Measurements from ENCODE around the gene TENM4.

TENM4 gene

DNA sequence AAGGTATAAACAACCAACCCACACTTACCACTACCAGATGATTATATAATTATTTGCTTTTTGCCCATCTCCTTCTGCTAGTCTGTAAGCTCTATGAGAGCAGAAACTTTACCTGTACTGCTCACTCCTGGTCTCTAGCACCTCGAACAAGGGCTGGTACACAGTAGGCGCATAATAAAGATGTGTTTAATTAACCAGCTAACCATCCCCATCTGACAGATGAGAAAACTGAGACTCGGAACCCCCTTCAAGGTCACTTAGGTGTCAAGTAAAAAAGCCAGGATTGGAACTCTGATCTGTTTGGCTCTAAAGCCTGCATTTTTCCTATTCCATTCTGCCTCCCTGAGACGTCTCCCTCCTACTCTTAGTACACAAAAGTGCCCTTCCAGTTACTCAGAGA lies 370.3 kb downstream of the TENM4 start:
- in situ Hi-C loops (cut with MboI; ENCODE audit: low sequenced_read_pairs) = no loop called here

DNA sequence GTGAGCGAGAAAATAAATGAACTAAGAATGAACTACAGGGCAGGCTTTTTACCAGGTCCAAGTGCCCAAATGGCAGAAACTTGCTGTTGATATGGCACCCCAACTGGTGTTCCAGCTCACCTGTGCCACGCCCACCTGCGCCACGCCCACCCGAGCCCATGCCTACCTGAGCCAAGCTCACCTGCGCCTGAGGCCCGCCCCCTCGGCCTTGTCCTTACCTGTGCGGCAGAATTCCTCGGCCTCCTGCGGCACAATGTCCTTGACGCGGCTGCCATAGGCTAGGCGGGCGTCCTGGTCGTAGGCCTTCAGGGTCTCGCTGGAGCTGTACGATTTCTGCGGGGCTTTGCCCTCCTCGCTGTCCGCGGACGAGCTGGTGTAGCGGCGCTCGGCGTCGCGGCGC lies 371.3 kb downstream of the TENM4 start:
- in situ Hi-C loops (cut with MboI; ENCODE audit: low sequenced_read_pairs) = no loop called here

DNA sequence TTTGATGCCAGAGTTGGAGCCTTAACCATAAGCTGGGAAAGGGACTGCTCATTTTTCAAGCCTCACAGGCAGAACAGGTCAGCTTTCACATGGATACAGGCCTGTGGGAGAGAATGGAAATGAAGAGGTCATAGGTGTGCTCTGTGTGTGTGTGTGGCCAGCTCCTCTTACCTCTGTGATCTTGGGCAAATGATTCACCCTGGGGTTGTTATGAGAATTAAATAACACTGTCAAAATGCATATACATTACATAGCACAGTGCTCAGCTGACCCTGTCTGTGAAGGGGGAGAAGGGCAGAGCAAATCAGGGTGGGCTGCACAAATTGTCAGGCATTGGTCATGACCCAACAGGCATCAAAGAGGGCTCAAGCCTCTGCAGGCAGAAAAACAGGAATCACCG lies 372.5 kb downstream of the TENM4 start:
- in situ Hi-C loops (cut with MboI; ENCODE audit: low sequenced_read_pairs) = no loop called here

DNA sequence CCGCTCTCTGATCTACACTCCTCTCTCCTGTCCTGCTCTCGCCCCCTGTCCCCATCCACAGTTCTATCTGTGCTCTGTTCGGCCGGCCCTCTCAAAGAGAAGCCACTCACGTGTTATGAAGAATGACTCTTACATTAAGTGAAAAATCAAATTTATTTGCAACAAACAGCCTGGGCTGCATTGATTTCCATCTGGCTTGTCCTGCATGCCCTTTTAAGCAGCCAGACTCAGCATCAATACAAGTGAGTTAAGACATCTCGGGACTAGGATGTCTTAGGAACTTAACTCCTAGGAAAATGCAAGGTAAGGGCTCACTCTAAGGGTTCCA lies 373.5 kb downstream of the TENM4 start:
- in situ Hi-C loops (cut with MboI; ENCODE audit: low sequenced_read_pairs) = no loop called here

DNA sequence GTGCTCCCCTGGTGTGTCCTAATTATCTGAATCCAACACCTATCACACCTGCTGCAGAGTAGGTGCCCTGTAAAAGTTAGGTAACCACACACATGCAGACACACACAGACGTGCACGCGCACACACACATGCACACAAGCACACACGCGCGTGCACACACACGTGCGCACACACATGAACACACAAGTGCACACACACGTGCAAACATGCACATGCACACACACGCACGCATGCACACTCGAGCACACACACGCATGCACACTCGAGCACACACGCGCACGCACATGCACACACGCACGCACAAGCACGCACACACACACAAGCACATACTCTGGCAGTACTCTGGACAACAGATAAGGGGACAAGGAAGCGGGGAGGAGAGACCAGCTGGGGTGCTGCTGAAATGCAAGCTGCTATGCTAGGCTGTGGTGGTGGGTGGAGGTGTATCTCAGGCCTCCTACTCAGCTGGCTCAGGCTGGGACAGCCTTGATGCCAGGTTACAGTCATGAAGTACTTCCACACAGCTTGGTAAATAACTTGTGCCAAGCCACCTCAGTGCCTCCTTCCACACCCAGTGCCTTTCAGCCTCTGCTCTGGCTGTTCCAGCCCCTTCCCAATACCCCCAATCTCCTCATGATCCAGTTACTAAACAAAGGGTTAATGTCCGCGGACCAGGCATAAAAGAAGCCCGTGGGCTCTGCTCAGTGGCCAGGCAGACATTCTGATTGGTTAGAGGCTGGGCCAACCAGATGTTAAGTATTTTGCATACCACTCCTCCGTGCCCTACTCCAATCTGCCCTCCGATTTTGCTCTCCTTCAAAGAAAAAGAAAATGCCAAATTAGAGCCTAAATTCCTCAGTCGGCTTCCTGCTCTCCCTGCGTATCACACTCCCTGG lies 374.1 kb downstream of the TENM4 start:
- in situ Hi-C loops (cut with MboI; ENCODE audit: low sequenced_read_pairs) = no loop called here

DNA sequence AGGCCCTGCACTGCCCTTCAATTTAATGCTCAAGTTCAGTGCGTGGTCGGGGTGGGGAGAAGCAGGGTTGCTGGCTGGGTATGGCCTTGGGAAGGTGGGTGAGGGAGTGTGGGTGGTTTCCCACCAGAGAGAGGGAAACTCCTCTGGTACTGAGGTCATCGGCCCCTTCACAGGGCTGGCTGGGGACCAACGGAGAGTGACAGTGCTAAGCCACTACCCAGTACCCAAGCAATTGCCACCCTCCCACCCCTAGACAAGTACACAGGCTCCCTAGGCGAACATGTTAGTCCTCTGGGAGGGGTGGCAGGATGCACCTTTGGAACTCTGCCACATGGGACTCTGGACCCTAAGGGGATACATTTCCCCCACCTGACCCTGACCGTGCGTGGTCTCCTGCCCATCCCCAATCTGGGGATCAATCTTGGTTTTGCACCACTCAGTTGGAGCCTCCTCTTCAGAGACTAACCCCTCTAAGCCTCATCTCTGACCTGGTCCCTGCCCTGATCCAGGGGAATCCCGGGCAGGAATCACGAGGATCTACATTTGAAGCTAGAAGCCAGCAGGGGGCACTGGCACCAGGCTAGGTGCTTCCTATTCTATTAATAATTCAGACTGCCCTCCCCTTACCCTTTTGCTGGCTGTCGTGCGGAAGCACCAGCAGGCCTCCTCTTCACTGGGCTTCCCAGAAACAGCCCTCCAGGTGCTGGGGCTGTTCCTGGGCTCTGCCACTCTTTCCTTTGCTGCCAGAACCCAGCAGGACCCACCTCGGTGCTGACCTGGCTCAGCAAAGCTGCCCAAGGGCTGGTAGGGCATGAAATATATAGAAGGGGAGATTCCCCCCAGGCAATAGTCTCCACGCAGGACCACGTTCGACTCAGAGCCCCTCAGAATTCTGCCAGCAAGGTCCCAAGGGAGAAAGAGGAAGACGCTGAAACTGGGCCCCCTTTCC lies 377.7 kb downstream of the TENM4 start:
- in situ Hi-C loops (cut with MboI; ENCODE audit: low sequenced_read_pairs) = no loop called here

DNA sequence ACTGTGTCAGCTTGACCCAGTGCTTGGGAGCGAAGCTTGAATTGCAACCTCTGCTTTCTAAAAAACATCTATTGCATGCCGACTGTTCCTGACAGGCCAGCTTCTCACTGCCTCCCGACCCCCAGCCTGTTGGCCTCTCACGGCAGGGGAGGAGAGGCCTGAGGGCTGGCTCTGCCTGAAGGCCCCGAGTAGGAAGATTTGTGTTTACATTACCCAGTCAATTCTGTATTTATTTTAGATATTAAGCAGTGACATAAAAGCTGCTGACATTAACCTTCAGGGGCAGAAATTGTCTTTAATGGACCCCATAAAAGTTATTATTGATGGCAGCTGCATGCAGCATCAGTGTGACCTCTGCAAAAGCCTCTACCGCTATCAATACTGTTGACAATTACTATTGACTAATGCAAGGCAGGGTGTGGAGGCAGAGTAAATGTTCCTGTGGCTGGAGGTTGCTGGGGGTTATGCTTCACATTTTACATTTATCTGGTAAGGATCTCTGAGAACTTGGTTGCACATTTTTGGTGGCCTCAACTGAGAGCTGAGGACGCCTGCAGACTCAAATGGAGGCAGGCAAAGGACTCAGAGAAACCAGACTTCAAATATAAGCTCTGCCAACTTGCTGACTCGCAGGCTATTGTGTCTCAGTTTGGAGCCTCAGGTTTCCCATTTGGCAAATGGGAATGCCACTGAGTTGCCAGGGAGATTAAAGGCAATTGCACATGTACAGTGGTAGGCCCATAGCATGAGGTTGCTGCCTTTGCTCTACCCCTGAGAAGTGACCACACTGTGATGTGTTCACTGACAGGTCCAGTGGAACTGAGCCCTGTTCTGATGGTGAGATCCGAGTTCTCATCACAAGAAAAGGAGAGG lies 380.5 kb downstream of the TENM4 start:
- in situ Hi-C loops (cut with MboI; ENCODE audit: low sequenced_read_pairs) = no loop called here

DNA sequence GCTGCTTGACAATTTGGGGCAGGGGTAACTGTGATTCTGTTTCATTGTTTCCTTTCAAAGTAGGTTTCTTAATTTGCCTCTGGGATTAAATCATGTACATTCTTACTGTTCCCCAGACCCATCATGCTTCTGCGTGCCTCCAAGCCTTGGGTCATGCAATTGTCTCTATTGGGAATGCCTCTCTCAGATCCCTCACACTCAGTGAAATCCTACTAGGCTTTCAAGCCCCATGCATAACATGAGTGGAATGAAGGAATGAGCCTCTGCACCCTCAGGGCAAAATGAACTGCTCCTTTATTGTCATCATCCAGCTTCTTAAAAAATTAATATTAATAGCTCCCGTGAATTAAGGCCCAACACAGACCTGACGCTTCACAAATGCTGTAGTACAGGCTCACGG lies 381.7 kb downstream of the TENM4 start:
- in situ Hi-C loops (cut with MboI; ENCODE audit: low sequenced_read_pairs) = no loop called here

DNA sequence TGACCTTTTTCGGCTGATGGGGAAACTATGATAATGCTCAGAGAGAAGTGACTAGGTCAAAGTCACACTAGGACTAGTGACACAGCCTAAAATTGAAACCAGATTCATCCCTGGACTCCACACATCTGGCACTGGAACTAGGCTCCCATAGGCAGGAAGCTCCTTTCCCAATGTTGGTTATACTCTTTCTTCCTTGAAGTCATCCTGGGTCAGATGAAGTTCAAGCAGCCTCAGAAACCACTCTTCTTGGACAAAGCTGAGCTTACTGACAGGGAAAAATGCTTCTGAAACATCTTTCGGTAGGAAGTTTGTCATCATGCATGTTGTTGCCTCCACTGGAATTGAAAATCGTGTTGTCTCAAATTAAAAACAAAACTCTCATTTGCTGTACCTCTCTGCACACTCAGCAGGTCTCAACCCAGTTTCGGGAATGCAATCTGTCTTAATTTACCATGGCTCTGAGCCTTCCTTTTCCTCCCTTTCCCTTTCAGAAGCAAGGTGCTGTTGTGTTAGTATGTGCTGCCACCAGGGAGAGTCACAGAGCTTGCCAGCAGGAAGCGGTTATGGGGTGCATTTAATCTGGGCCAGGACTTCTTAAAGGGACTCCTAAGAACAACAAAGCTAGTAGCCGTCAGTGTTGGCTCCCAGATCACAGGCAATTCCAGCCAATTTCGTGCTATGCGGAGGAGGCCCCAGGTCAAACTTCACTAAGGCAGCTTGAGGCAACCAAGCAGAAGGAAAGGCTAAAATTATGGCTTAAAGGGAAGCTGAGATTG lies 384.8 kb downstream of the TENM4 start:
- in situ Hi-C loops (cut with MboI; ENCODE audit: low sequenced_read_pairs) = no loop called here

DNA sequence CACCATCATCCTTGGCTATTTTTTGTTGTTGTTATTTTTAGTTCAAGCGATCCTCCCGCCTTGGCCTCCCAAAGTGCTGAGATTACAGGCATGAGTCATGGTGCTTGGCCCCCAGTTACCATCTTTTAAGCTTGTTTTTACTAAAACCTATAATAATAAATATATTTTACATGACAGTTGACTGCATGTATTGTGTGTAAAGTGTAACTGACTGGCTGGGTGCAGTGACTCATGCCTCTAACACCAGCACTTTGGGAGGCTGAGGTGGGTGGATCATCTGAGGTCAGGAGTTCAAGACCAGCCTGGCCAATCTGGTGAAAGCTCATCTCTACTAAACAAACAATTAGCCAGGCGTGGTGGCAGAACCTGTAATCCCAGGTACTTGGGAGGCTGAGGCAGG lies 386.2 kb downstream of the TENM4 start:
- in situ Hi-C loops (cut with MboI; ENCODE audit: low sequenced_read_pairs) = no loop called here

DNA sequence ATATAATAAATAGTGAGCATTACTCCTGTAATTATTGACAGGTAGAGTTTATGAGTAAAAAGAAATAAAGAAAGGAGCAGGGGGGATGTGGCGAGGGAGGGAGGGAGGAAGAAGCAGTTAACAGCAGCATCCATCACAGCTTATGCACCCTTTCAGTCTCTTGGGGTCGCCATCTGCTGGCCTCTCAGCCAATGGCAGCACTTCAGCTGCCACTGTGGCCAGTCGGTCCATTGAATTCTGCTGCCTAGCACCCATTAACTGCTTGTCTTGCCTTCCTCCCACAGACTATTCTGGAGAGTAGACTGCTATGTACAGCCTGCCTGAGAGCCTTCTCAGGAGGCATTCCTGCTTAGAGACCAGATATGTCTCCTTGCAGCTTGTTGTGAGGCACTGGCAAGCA lies 388.3 kb downstream of the TENM4 start:
- in situ Hi-C loops (cut with MboI; ENCODE audit: low sequenced_read_pairs) = no loop called here

DNA sequence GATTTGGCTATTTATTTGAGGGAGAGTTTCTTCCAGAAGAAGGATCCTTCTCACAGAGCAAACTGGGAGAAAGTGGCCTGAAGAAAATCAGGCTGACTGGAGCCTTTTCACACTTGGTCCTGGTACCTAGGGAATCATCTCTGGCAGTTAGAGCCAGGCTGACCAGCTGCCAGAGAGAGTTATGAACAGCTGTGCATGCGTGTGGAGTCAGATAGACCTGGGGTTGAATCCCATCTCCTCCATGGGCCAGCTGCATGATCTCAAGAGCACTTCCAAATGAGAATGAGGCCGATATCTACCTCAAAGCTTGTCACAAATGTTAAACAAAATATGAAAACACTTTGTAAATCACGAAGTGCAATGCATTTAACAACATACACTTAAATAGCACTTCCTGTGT lies 390.0 kb downstream of the TENM4 start:
- in situ Hi-C loops (cut with MboI; ENCODE audit: low sequenced_read_pairs) = no loop called here

DNA sequence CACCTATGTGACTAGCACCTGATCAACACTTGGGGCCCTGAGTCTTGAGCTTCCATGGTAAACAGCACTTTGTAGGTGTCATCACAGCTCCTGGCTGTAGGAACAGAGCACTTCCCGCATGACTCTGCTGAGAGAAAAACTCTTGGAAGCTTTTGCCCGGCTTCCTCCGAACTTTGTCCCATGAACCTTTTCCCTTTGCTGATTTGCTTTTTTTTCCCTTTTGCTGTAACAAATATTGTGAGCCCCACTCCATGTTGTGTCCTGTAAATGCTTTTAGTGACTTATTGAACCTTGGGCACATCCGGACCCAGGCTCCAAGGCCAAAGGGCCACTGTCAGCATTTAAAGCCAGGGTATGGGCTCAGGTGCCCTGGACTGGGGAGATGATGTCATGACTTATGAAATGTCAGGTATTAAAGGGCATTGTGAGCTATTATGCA lies 391.1 kb downstream of the TENM4 start:
- in situ Hi-C loops (cut with MboI; ENCODE audit: low sequenced_read_pairs) = no loop called here

DNA sequence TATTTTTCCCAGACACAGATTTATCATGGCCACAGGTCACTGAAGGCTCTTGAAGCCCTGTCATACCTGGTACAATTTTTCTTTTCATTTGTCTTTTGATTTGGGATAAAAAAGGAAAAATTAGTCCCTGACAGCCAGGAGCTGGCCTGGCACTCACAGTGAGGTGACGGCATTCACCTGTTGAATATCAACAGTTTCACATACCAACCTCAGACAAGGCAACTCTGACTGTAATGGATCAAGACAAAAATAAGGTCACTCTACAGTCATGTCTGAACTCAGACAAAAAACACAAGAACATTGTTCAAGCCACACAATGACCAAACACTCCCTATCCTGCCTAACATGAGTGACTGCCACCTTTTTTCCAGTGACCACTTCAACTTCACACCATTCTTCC lies 392.9 kb downstream of the TENM4 start:
- in situ Hi-C loops (cut with MboI; ENCODE audit: low sequenced_read_pairs) = no loop called here

DNA sequence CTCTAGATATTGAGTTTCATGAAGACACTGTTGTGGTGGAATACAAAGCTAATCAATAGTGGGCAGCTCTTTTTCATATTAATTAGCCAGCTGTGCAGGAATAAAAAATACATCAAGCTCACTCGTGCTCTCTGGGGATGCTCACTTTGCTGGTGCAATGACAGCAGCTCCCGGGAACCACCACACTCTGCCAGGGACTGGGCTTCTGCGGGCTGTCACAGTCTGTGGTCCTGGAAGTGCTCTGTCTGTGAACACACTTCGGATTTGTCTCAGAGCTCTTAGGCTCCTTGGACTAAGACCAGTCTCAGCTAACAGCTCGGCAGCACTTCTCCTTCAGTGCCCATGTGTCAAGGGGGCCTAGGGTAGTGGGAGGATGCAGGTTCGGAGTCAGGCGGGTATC lies 393.5 kb downstream of the TENM4 start:
- in situ Hi-C loops (cut with MboI; ENCODE audit: low sequenced_read_pairs) = no loop called here

DNA sequence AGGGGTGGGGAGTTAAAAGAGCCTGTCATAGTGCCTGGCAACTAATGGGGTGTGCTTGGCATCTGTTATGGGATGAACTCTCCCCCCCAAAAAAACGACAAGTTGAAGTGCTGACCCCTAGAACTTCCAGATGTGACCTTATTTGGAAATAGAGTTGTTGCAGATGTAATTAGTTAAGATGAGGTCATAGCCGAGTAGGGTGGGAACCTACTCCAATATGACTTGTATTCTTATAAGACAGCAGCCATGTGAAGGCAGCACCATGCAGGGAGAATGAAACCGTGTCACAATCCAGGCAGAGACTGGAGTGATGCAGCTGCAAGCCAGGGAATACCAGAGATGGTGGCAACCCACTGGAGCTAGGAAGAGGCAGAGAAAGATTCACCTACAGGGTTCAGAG lies 394.5 kb downstream of the TENM4 start:
- in situ Hi-C loops (cut with MboI; ENCODE audit: low sequenced_read_pairs) = no loop called here

DNA sequence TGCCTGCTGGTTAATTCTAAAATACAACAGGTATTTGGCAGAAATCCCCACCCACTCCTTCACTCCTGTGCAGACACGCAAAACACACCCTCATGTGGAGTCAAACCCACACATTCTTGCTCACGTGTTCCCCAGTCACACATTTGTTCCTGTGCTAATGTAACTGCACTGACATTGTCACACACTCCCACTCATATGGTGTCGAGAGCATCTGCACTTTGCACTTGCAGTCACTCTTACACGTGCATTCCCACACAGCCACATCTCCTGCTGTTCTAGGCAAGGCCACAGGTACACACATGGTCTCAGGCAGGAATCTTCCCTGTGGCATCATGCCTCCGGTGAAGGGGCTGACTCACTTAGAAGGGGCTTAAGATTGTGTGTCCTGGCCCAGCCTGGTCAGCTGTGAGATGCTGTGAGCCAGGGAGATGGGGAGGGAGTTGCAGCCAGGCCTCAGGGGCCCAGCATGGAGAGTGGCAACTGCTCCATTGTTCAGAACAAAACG lies 395.0 kb downstream of the TENM4 start:
- in situ Hi-C loops (cut with MboI; ENCODE audit: low sequenced_read_pairs) = no loop called here

DNA sequence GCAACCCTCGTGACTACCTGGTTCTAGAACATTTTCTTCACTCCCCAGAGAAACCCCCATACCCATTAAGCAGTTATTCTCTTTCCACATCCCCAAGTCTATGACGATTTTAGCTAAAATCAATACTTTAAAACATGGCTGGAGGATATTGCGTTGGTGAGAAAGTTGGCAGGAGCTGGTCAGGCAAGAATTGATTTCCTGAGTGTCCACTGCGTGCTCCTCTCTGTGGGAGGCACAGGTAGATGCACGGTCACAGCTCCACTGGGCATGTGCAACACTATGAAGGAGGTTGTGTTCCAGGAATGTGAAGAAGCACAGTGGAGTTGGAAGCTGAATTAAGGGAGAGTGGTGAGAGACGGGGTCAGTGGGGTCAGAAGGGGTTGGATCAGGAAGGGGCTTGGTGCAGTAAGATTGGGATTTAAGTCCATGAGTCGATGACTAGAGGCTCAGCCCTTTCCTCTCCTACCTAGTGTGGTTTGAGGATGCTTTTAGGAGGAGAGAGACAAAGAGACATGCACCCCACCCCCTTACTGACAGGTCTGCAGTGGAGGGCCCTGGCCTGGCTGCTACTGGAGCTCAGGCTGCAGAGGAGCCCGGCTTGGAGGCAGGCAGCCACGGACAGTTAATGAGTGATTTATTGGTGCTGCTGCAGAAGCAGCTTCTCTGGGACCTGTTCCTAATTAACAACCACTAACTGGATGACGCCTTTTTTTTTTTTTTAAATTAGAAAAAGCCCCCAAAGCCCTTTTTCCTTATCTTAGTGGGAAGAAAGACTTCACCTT lies 395.6 kb downstream of the TENM4 start:
- in situ Hi-C loops (cut with MboI; ENCODE audit: low sequenced_read_pairs) = no loop called here

DNA sequence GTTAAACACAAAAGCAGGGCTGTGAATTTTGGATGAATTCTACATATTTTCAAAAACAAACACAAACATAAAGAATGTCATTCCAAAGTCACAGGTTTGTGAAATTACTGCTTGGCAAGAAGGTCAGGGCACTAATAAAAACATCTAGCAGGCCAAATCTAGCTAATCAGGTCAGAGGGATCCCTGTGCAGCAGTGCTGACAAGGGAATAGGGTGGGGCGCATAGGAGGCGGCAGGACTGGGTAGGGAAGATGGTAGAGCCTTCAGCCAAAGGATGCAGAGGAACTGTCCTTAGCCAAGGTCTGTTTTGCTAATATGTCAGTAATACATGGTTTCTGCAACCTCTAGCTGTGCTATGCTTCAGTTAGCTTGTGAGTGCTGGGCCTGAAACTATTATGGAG lies 396.6 kb downstream of the TENM4 start:
- in situ Hi-C loops (cut with MboI; ENCODE audit: low sequenced_read_pairs) = no loop called here
